Measurements from ENCODE around the gene THTPA.

- TF ChIP-seq, protein P1, sequence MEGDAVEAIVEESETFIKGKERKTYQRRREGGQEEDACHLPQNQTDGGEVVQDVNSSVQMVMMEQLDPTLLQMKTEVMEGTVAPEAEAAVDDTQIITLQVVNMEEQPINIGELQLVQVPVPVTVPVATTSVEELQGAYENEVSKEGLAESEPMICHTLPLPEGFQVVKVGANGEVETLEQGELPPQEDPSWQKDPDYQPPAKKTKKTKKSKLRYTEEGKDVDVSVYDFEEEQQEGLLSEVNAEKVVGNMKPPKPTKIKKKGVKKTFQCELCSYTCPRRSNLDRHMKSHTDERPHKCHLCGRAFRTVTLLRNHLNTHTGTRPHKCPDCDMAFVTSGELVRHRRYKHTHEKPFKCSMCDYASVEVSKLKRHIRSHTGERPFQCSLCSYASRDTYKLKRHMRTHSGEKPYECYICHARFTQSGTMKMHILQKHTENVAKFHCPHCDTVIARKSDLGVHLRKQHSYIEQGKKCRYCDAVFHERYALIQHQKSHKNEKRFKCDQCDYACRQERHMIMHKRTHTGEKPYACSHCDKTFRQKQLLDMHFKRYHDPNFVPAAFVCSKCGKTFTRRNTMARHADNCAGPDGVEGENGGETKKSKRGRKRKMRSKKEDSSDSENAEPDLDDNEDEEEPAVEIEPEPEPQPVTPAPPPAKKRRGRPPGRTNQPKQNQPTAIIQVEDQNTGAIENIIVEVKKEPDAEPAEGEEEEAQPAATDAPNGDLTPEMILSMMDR (IDR thresholded peaks at IDR 0.05) = no peak
- no peak for TF ChIP-seq POLR2A (IDR thresholded peaks at IDR 0.05)
These were observed 31.1 kb upstream of the THTPA start for GRCh38 chr14:23524954-23525353.
